Stimulated activated CD4-positive, alpha-beta T cell treated with anti-CD3 and anti-CD28 coated beads, TNF-alpha, amount 100 ng/mL, for 1 hour (primary cell): Measurements from ENCODE around the gene ADCY4.
"Not testable (repeated sequence)": the region's sequence is repeated elsewhere in the genome, so short reads cannot be mapped to it uniquely, and the experiment has no call there.

Experiments used
- DNase-seq, 3 donors: peaks; one replicate each; pipeline ENCODE4 v3.0.0-alpha.2; 2020; ENCODE audit warnings: low read depth in 3 of 3, low spot score in 1 of 3

The ADCY4 gene

GRCh38 chr14:24334431-24335291, at the start of gene ADCY4:
Gene ADCY4 (minus strand): TSS chr14:24335071. CDS start chr14:24334652, 419 bp downstream.
- DNase-seq, result no peak

GRCh38 chr14:24384169-24384568, 49.3 kb upstream of the ADCY4 start:
- no peak for DNase-seq

DNA sequence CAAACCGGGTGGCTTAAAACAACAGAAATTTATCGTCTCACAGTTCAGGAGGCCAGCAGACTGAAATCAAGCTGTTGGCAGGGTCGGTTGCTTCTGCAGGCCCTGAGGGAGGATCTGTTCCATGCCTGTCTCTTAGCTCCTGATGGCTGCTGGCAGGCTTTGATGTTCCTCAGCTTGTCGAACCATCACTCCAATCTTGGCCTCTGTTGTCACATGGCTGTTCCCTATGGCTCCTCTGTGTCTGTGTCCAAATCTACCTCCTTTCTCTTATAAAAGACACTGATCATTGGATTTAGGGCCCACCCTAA, 47.1 kb upstream of the ADCY4 start:
- no peak for DNase-seq

DNA sequence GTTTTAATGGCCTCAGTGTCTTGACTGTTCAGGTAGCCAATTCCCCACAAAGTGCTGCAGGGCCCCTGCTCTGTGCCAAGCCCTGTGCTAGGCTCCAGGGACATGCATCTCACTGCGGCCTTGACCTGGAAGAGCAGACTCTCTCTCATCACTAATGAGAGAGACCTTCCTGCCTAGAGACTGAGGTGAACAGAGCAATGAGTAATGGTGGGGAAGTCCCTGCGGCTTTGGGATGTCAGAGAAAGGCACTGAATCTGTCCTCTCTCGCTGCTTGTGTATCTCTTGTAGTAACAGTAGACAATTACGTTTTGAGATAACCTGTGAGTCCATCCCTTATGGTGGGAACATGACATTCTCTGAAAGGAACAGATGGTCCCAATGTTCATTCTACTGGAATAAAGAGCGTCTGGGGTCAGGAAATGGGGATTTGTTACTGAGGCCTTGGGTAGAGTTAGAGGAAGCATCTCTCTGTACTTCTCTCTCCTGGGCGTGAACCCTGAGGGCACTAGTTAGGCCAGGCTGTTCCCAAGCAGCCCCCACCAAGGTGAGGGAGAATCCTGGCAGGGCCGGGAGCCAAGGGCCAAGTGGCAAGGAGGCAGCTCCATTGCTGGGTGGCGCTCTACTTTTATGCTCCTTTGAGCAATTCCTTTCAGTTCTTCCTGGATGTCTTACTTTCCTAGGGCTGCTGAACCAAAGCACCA, 46.6 kb upstream of the ADCY4 start:
- no peak for DNase-seq

- DNase-seq, result no peak
These were observed 45.2 kb upstream of the ADCY4 start for GRCh38 chr14:24379907-24380730.

- no peak for DNase-seq
These were observed 44.4 kb upstream of the ADCY4 start for GRCh38 chr14:24378981-24379906.

- no peak for DNase-seq
These were observed 43.5 kb upstream of the ADCY4 start for GRCh38 chr14:24378327-24378726.

DNA sequence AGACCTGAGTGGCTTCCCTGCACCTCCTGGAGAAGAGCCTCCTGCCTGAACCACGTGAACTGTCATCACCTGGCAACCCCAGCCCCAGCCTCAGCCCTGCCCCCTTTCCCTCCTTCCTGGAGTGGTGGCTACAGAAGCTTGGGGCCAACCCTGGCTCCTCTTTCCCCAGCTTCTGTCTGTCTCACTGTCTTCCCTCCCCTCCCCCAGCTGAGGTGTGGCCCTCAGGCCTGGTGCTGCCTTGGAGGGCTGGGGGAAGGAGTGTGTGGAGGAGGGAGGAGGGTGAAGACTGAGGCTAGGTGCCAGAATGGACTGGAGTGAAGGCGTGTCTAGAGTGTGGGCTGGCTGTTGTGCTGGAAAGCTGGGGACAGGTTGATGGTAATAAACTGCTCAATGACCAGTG, 42.8 kb upstream of the ADCY4 start:
- no peak for DNase-seq

DNA sequence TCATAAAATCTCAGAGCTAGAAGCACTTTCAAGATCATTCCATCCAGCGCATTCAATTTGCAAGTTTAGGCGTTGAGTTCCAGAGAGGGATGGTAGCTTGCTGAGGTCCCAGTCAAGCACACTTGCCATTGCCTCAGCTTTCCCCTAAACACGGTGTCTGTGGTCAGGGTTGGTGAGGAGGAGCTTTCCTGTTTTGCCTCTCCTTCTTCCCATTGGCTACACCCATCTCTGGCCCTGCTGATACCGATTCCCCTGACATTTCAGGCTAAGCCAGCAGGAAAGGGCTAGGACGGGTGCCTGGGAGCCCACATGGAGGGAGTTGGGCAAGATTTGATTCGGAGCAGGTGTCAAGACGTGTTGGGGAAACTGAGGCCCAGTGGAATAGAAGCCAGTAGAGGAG, 42.3 kb upstream of the ADCY4 start:
- DNase-seq, result no peak

- no peak for DNase-seq
These were observed 41.7 kb upstream of the ADCY4 start for GRCh38 chr14:24376448-24377070.

GRCh38 chr14:24372701-24373416, 38.0 kb upstream of the ADCY4 start:
- DNase-seq, result no peak

- DNase-seq, result not testable (repeated sequence)
These were observed 36.7 kb upstream of the ADCY4 start for GRCh38 chr14:24371605-24372004.

DNA sequence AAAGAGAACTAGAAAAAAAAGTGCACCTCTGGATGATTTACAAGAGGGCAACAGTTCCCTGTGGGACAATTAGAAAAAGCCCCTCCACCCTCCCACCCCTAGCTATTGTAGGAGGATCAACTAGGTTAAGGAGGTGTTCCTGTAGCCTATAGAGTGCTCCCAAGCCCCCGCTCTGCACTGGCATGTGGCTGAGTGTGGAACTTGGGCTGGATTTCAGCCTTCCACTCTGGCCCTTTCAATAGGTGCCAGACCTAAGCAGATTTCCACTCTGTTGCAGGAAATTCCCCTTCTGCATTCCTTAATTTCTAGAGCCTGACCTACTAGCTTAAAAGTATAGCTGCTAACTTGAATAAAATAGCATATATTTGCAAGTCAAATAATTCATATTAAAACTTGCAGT, 35.9 kb upstream of the ADCY4 start:
- DNase-seq, result no peak

DNA sequence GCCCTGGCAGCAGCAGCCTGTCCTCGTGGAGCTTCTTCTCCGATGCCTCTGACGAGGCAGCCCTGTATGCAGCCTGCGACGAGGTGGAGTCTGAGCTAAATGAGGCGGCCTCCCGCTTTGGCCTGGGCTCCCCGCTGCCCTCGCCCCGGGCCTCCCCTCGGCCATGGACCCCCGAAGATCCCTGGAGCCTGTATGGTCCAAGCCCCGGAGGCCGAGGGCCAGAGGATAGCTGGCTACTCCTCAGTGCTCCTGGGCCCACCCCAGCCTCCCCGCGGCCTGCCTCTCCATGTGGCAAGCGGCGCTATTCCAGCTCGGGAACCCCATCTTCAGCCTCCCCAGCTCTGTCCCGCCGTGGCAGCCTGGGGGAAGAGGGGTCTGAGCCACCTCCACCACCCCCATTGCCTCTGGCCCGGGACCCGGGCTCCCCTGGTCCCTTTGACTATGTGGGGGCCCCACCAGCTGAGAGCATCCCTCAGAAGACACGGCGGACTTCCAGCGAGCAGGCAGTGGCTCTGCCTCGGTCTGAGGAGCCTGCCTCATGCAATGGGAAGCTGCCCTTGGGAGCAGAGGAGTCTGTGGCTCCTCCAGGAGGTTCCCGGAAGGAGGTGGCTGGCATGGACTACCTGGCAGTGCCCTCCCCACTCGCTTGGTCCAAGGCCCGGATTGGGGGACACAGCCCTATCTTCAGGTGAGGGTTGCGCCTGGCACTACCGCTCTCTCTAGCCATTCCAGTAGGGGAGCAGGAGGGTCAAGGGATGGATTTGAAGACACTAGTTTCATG, 35.2 kb upstream of the ADCY4 start:
- no peak for DNase-seq

DNA sequence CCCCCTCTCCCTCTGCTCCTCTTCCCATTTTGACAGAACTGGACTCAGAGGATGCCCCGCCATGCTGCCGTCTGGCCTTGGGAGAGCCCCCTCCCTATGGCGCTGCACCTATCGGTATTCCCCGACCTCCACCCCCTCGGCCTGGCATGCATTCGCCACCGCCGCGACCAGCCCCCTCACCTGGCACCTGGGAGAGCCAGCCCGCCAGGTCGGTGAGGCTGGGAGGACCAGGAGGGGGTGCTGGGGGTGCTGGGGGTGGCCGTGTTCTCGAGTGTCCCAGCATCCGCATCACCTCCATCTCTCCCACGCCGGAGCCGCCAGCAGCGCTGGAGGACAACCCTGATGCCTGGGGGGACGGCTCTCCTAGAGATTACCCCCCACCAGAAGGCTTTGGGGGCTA, 34.6 kb upstream of the ADCY4 start:
- no peak for DNase-seq

- DNase-seq, result no peak
These were observed 33.8 kb upstream of the ADCY4 start for GRCh38 chr14:24368562-24369252.

DNA sequence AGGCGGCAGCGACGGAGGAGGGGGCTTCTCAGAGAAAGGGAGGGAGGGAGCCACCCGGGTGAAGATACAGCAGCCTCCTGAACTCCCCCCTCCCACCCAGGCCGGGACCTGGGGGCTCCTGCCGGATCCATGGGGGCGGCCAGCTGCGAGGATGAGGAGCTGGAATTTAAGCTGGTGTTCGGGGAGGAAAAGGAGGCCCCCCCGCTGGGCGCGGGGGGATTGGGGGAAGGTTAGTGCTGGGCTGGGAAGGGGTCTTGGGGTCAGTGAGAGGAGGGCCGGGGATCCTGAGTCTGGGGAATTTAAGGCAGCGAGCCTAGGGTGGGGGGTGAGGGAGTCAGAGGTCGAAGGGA, 33.3 kb upstream of the ADCY4 start:
- DNase-seq, result no peak

DNA sequence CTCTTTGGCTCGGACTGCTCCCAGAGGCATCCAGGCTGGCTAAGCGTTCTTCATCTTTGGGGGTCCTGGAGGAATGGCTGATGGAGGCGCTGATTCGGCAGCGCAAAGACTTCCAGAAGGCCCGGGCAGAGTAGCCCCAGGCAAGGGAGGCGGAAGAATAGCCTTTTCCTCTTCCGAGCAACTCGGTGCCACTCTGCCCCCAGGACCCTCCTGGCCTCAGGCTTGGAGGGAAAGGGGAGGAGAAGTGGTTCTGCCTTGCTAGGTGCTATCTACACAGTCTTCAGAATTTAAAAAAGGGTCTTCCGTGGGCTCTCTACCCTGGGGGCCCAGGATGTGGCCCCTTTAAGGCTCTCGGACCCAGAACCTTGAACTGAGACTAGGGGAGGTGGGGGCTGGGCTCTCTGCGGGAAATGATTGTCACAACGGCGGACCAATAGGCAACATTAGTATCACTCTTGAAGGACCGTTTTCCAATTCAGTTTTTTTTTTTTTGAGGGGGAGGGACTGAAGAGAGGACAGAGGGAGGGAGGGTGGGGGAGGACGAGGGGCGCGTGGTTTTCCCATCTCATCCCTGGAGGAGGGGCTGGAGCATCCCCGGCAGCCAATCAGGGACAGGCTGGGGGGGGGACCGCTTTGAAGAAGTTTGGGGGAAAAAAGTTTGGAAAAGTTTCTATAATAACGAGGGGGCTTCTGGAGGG, 32.8 kb upstream of the ADCY4 start, which contains the start of gene NFATC4:
Gene NFATC4 (plus strand): TSS at position 671 of the 698 bp plus-strand sequence. CDS start 157 bp downstream, outside the sequence.
- DNase-seq, result no peak
